ENCODE results near the gene TMEM255B.

DNA sequence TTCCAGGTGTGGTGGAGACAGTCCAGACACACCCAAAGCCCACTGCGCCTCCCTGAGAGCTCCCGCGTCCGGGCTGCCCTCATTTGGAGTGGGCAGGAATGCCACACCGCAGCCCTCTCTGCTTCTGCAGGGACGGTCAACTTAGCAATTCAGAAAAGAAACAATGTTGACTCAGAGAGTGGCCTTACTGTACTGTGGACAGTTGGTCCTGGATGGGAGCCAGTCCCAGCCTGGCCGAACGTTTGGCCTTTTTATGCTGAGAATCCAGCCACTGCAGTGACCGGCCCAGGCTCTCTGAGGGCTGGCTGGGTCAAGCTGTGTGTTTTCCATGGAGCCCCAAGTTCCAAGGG is 97.7 kb downstream of the TMEM255B start:
- TF ChIP-seq, protein P1, sequence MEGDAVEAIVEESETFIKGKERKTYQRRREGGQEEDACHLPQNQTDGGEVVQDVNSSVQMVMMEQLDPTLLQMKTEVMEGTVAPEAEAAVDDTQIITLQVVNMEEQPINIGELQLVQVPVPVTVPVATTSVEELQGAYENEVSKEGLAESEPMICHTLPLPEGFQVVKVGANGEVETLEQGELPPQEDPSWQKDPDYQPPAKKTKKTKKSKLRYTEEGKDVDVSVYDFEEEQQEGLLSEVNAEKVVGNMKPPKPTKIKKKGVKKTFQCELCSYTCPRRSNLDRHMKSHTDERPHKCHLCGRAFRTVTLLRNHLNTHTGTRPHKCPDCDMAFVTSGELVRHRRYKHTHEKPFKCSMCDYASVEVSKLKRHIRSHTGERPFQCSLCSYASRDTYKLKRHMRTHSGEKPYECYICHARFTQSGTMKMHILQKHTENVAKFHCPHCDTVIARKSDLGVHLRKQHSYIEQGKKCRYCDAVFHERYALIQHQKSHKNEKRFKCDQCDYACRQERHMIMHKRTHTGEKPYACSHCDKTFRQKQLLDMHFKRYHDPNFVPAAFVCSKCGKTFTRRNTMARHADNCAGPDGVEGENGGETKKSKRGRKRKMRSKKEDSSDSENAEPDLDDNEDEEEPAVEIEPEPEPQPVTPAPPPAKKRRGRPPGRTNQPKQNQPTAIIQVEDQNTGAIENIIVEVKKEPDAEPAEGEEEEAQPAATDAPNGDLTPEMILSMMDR (conservative IDR thresholded peaks at IDR 0.05; ENCODE audit: low read length): no peak
- no peak for TF ChIP-seq EZH2phosphoT487 (IDR thresholded peaks at IDR 0.05; ENCODE audit: borderline replicate concordance)
